ENCODE data around the gene ACVRL1. TPM values are rescaled to one million over a fixed set of nuclear protein-coding genes. Genes with fewer than 3 reads are reported as not detected.

The ACVRL1 gene
- total RNA-seq, 1 donor from 2014 or later = not detected

GRCh38 chr12:51972422-51972812 lies 65.1 kb downstream of the ACVRL1 start:
- peaks cover 7% of the 10 kb centered on the region for H3K36me3 Mint-ChIP-seq (ENCODE audit: low read depth)
- H3K9me3 Mint-ChIP-seq = no peaks in the 10 kb centered on the region
- peak overlapping the region; percentile 15 for H3K4me3 Mint-ChIP-seq
- intact Hi-C loops (cut with micrococcal nuclease) = loop anchor here (5.0 to 10.0 kb wide), 3 partner anchors 145 to 578 kb away; partner anchors contain the start of gene GALNT6
- H3K27me3 Mint-ChIP-seq = peaks cover 24% of the 10 kb centered on the region
- H3K4me1 Mint-ChIP-seq = peaks cover 63% of the 10 kb centered on the region
- peak overlapping the region; percentile 1 for H3K27ac Mint-ChIP-seq
- DNase-seq = no peak

- intact Hi-C loops (cut with micrococcal nuclease) = loop anchor here (5.0 to 10.0 kb wide), 3 partner anchors 146 to 578 kb away; partner anchors contain the start of gene GALNT6
- H3K4me3 Mint-ChIP-seq = peak overlapping the region; percentile 15
- peaks cover 63% of the 10 kb centered on the region for H3K4me1 Mint-ChIP-seq
- H3K9me3 Mint-ChIP-seq = no peaks in the 10 kb centered on the region
- peak overlapping the region; percentile 1 for H3K27ac Mint-ChIP-seq
- peaks cover 24% of the 10 kb centered on the region for H3K27me3 Mint-ChIP-seq
- DNase-seq = peak; percentile 80
- H3K36me3 Mint-ChIP-seq (ENCODE audit: low read depth) = peaks cover 7% of the 10 kb centered on the region
These were observed 65.6 kb downstream of the ACVRL1 start for GRCh38 chr12:51972849-51973273.

Other genes with a start within 250 kb of the ACVRL1 start
- 0.30 and 0.33 TPM in 2 replicates for gene FIGNL2, start 58.8 kb upstream of the ACVRL1 start, total RNA-seq
- gene ANKRD33, start 19.4 kb upstream of the ACVRL1 start, total RNA-seq = not detected in 2 replicates
- 7.1 and 8.1 TPM in 2 replicates for gene ACVR1B, start 44.2 kb downstream of the ACVRL1 start, total RNA-seq
- gene TAMALIN, start 99.4 kb downstream of the ACVRL1 start, total RNA-seq = 10.4 and 12.4 TPM in 2 replicates
- gene NR4A1, start 143.9 kb downstream of the ACVRL1 start, total RNA-seq = 55.0 and 57.7 TPM in 2 replicates
- gene ATG101, start 162.5 kb downstream of the ACVRL1 start, total RNA-seq = 51.2 and 61.4 TPM in 2 replicates
- gene SMIM41, start 172.2 kb downstream of the ACVRL1 start, total RNA-seq = 0.19 TPM in 1 of 2 replicates, not detected in the other

Measured in activated CD4-positive, alpha-beta T cell treated with anti-CD3 and anti-CD28 coated beads, Interleukin-2, amount 10 ng/mL, durations not matched to agents 24 days and 14 days (primary cell).